Measurements from ENCODE around the gene UBE2A.

The UBE2A gene

DNA sequence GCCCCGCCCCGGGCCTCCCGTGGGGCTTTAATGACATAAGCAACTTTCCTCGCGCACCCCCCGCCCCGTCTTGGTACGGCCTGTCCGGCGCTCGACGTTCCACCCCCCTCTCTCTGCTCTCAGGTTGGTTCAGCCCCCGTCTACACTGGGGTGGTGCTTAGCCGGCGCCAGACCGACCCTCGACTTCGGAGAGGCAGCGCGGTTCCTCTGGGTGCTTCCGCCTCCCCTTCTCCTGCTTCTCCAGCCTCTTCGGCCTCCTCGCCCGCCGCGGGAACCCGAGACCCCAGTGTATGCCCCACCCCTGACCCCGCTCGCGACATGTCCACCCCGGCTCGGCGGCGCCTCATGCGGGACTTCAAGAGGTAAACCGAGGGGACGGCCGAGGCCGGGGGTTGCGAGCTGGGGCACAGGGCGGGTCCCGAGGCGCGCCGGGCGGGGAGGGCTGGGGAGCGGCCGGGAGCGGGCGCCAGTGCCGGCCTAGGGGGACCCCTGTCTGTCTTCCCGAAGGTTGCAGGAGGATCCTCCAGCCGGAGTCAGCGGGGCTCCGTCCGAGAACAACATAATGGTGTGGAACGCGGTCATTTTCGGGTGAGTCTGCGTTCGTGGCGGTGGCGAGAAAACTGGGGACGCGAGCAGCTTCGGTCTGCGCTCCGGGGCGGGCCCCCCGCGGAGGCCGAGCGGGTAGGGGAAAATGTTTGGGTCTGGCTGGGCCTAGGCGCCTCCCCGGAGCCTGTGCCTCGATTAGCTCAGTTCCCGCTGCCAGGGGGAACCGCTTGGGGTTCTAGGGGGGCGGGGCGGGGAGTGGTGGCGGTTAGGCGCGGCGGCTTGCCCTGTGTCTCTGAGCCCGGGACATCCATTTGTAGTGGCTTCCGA is at the start of gene UBE2A:
Gene UBE2A (plus strand): TSS at position 170 of the 873 bp plus-strand sequence. CDS start 149 bp downstream, at position 319.
- DNase-seq = peak; percentile 83

DNA sequence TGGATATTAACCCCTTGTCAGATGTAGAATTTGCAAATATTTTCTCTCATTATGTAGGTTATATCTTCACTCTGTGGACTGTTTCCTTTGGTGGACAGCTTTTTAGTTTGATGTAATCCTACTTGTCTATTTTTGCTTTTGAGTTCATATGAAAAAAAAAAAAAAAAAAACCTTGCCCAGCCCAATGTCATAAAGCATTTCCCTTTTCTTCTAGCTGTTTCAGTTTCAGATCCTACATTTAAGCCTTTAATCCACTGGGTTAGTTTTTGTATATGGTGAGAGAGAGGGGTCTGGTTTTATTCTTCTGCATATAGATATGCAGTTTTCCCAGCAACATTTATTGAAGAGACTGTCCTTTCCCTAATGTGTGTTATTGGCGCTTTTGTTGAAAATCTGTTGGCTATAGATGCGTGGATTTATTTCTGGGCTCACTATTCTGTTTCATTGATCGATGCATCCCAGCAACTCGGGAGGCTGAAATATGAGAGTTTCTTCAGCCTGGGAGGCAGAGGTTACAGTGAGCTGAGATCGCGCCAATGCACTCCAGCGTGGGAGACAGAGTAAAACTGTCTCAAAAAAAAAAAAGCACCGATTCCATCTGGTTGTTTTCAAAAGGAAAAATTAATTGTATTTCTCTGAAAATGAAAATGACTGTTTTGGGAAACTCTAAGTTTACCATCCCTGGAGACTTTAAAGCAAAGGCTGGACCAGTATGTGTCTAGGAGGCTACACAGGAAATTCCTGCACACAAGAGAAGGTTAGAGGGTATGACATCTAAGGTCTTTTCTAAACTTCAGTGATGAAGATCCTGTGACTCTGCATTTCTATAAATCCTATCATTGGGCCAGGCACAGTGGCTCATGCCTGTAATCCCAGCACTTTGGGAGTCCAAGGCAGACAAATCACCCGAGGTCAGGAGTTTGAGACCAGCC is 44.8 kb upstream of the UBE2A start:
- DNase-seq = no peak

DNA sequence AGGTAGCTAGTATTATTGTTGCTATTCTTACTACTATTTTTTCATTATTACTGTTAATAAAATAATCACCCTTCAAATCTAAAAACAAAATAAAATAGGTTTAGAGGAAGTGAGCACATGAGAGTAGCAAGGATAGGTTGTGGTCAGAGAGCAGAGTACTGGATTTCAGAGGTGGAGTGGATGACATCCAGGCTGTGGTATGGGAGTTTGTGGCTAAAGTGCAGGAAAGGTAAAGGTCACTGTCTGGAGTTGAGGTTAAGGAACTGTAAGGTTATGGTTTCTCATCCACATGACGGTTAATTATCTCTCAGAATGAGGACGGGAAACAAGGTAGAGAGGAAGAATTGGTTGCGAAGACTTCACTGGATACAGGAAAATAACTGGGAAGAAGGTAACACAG is 36.9 kb upstream of the UBE2A start:
- no peak for DNase-seq

DNA sequence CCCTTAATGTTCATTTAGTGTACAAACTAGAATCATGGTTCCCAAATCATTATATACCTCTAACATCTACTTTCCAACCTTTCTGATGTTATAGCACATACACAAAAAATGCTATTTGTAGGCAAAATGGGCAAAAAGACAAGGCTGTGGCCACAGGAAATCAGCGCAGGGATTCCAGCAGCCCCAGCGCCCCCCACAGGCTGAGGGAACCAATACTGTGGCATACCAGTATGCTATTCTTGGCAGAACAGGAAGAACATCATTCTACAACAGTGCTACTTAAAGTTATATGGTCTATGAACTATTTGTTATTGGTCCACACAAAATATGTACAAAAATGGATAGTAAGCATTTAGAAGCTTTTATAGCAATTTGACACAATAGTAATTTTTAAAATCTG is 34.5 kb upstream of the UBE2A start:
- DNase-seq = no peak

DNA sequence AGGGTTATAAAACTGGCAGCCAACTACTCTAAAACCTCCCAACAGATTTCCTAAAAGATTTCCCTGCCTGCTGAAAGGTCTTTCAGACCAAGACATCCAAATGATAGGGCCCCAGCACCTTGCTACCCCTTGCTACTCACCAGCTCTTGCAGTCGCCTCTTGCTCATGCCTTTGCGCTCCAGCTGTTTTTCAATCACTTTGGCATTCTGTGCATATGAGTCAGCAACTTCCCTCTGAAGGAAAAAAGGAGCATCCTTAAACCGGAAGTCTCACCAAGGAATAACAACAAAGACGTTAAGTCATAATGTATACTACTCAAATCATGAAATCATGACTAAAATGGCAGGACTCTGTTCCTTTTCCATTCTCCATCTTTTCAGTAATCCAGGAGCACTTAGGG is 33.2 kb upstream of the UBE2A start:
- DNase-seq = no peak

DNA sequence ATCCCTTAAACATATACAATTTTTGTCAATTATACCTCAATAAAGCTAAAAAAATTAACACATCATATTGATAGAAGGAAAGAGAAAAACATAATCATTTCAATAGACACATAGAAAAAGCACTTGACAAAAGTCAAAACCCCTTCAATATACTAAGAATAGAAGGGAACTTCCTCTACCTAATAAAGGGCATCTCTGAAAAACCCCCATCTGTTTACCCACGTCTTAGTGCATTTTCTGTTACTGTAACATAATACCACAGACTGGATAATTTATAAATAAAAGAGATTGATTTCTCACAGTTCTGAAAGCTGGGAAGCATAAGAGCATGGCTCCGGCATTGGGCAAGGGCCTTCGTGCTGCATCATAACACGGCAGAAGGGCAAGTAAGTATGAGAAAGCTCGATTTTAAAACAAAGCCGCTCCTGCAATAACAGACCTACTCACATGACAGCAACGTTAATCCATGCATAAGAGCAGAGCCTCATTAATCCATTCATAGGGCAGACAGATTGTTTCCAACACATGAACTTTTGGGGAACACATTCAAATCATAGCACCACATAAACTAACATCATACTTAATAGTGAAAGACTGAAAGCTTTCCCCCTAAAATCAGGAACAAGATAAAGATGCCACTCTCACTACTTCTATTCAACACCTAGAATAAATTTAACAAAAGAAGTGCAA is 24.9 kb upstream of the UBE2A start:
- no peak for DNase-seq

DNA sequence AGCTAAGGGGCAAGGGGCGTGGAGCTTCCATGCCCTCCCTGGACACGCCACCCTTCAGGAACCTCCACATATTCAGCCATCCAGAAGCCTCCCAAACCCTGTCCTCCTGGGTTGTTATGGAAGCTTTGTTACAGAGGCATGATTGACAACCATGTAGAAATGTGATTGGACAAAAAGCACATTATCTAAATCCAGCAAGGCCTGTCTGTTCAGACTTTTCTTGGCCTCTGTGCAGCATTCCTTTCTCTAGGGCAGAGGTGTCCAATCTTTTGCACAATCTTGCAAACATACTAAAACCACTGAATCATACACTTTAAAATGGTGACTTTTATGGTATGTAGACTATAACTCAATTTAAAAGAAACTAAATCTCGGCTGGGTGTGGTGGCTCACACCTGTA is 21.9 kb upstream of the UBE2A start:
- DNase-seq = no peak

DNA sequence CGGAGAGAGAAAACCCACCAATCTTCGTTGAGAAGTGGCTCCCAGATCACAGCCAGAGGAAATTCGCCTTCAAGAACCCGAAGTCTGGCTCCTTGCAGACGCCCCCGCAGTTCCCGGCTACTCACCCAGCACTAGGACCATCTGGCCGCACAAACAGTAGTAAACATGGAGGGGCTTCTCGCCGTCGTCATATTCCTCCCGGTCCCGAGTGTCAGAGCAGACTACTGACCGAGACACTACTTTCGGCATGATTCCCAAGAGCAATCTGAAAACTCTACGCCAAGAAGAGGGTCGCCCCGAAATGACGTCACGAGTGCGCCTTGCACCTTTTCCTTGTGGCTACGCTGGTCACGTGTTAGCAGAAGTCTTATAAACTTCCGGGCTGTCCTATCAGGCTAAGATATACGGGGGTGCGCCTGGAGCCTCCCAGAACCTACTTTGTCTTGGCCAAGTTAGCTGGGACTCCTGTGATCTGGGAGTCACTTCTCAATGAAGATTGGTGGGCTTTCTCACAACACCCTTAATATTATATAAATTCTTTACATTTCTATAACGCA is 9.2 kb upstream of the UBE2A start, which contains the start of gene STEEP1:
Gene STEEP1 (minus strand): TSS at position 303 of the 557 bp plus-strand sequence. CDS start 54 bp downstream, at position 249.
- DNase-seq = peak; percentile 74

DNA sequence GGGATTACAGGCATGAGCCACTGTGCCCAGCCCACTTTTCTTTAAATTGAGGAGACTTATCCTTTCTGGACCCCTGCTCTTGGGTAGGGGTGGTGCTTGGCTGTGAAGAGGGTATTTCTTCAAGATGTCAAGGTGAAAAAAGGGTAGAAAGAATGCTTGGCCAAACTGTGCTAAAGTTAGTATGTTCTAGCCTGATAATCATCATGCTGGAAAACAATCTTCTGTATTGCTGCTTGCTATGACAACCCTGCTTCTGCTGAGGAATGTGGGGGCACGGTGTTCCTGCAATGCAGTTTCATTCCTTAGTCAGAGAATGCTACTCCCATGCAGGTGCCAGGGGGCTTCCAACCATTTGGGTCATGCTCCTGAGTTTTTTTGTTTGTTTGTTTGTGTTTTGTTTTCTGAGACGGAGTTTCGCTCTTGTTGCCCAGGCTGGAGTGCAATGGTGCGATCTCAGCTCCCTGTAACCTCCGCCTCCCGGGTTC is 4.0 kb upstream of the UBE2A start:
- DNase-seq = no peak

DNA sequence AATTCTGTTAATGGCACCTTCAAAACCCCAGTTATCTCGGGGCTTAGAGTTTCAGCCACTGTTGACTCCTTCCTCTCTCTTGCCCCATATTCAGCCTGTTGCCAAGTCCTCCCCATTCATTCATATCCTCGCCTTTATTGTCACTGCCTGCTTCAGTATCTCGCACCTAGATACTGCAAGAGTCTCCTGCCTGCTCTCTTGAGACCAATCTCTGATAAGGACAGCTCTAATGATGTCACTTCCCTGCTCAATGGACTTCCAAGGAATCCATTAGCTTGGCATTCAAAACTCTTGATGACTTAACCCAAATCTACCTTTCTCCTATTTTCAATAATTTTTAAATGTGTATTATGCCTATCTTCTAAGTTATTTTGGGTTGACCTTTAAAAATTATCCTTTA is 1.1 kb upstream of the UBE2A start:
- DNase-seq = no peak

DNA sequence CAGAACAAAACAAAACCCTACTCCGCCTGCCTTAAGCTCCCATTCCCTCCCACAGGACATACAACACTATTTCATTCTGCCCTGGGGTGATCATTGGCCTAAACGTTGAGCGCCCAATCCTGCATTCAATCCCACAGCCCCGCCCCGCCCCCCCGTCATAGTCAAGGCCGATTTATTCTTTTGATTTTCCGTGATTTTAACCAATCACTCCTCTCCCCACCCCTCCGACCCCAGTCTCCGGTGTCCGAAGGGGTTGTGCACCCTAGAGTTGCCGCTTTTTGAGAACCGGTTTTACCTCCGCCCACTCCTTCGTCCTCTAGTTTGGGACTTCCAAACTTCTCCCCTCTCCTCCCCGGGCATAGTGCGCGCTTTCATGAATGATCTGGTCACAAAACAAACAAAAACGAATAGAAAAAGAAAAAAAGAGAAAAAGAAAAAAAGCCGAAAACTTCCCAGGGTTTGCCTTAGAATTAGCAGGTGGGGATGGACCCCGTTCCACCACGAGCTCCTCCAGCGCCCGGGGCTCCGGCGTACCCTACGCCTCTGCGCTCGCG is 446 bp upstream of the UBE2A start:
- no peak for DNase-seq

DNA sequence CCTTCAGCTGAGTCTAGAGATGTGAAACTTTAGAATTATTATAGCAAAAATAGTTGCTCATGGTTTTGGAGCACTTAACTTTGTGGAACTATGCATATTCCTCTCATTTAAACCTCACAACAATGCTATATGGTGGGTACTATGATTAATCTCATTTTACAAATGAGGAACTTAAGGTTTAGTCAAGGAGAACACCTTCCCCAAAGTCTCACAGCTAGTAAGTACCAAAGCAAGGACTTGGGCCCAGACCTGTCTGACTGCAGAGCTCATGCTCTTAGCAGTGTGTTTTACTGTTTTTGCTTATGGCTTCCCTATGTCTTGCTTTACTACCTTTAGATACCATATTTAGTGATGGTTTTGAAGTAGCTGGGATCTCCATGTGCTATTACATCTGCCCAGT is 5.1 kb downstream of the UBE2A start:
- no peak for DNase-seq

DNA sequence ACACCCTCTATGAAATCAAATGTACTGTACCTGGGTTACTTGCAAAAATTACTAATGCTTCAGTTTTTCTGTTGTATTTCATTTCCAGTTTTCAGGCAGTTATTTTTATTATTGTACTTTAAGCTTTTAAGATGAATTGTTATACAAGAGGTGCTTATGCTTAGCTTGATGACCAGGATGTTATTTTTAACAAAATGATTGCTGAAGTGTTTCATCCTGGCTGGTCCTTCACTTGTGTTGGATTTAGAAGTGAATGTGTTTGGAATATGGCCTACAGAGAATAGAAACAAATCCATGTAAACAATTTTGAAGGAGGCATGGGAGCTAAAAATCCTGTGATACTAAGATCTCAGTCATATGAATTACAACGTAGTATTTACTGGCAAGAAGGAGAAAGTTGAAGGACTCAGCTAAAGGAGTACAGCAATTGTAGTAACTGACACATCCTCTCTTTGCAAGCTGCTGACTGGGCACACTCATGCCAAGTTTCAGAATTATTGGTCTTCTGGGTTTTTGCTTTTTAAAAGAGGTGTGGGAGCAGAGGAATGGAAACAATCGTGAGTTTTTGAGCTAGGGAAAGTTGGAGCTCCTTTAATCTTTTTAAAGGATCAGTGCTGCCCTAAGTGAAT is 9.2 kb downstream of the UBE2A start:
- no peak for DNase-seq

DNA sequence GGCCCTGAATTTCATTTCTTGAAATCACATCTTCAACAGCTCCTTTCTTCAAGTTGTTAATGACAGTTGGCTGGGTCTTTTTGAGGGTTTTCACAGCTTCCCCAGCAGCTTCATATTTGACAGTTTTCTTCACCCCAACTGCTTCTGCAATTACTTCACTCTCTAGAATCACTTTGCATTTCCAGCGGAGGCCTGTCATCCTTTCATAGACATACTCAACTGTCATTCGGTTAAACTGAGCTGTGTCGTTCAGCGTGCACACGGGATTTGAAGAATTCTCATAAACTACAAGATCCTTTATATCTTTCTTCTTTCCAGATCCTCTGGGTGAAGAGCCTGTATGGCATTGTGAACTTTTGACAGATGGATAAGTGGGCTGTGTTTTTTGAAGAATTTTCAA is 15.4 kb downstream of the UBE2A start:
- no peak for DNase-seq

DNA sequence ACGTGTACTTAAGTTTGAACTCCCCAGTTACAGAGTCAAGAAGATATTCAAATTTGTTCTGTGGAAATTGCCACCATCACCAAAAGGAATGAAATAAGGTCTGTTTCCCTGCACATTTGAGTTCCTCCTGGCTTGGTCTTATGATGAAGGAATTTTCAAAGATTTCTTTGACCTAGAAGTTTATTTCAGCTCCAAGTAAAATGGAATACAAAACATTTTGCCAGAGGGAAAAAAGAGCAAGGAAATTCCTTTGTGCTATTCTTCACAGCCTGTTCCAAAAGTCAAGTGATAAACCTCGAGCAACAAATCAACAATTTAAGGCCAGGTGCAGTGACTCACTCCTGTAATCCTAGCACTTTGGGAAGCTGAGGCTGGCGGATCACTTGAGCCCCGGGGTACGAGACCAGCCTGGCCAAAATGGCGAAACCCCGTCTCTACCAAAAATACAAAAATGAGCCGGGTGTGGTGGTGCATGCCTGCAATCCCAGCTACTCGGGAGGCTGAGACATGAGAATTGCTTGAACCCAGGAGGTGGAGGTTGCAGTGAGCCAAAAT is 28.4 kb downstream of the UBE2A start:
- no peak for DNase-seq

DNA sequence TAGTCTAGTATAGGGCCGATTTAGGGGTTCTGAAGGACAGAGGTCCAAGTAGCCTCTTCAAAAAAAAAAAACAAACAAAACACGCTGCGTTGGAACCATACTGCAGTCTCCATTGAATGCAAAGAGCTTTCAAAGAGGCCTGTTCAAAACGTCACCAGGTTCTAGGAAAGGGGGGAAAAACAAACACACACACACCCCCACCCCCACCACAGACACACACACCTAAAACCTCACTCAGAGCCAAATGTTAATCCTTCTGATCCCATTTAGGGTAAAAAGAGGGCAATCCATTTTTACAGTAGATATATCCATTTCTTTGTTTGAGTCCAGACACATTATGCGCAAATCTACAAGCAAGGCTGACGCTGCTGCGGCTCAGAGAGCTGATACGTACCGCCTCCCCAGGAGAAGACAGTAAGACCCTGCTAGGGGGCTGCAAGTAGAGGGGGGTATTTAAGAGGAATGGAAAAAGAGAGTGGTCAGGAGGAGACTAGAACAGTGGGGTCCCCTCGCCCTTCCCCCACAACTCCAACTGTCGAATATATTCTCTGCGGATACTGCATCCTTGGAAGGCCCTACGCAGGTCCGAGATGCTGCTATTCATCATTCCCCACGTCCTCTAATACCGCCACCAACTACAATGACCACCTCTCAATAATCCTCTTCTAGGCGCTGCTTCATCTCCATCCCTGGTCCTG is 30.6 kb downstream of the UBE2A start:
- DNase-seq = no peak

DNA sequence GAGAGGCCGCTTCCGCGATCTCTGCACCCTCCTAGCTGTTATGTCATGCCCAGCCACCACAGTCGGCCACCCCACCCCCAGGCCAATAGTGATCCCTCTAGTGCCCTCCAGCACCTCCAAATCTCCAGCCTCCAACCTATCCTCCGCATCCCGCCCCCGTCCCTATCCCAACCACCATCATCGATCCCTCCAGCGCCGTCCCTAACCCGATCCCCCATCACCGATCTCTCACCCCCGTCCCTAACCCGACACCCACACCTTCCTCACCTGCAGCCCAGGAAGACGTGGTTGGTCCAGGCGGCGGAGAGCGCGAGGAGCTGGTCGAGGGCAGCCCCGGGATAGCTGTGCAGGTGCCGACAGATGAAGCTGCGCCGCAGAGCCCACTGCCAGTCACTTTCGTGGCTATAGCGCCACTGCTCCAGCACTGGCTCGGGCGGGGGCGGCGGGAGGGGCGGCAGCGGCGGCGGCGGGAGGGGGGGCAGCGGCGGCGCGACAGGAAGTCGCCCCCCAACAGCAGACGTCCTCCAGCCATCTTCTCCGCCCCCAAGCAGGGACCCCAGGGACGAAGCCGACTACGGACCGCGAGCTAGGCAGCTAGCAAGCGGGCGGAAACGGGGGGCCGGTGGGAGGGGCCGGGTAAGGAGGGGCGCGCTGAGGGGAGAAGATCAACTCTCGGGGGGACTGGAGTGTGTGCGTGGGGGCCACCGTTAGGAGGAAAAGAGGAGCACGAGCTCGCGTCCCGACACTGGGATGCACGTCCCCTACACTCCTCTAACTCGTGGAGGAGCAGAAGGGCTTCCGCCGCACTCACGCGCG is 31.3 kb downstream of the UBE2A start:
- peak; percentile 36 for DNase-seq

DNA sequence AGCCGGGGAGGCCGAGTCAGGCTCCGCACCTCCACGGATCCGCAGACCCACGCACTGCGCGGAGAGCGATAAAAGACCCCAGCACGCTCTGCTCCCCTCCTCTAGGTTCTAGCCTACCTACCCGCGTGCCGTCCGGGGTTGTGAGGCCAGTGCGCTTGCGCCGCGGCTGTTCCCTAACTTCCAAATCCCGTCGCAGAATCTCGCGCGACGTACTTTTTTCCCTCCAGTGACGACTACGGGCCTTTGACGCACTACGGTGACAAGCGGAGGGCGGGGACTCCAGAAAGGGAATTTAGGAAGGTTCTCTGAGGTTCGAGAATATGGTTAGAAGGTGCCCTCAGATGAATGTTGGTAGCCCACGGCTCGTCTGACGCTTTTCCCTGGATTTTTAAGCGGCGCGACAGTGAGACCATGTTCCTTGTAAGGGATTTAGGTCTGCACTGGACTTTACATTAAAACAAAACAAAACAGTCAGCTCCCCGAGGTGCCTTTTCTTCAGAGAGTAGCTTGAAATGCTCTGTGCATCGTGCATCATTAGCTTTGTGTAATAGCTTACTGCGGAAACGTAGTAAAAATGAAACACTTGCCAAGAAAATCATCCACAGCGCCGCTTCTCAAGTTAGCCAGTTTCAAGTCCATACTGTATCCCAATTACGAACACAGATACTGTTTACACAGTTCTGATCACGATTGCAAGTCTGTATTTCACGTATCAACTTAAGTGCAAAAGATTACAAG is 32.1 kb downstream of the UBE2A start, which contains the start of gene NKRF:
Gene NKRF (minus strand): TSS at position 145 of the 738 bp plus-strand sequence.
- DNase-seq = peak; percentile 85

DNA sequence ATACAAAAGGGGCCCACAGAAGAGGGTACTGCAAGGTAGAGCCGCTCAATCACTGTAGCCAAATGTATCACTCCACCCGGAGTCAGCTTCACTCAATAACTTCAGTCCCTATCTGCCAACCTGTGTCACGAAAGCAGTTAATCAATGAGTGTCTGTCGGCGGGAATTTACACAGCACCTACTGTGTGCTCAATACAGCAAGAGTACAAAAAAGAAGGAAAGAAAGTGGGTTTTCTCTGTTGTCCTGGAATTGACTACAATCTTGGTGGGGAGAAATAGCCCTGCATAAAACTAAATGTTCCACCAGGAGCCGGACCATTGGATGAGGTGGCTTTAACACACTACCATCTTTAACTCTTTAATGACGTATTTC is 32.6 kb downstream of the UBE2A start:
- DNase-seq = no peak
